ENCODE results near the gene ITFG2.

DNA sequence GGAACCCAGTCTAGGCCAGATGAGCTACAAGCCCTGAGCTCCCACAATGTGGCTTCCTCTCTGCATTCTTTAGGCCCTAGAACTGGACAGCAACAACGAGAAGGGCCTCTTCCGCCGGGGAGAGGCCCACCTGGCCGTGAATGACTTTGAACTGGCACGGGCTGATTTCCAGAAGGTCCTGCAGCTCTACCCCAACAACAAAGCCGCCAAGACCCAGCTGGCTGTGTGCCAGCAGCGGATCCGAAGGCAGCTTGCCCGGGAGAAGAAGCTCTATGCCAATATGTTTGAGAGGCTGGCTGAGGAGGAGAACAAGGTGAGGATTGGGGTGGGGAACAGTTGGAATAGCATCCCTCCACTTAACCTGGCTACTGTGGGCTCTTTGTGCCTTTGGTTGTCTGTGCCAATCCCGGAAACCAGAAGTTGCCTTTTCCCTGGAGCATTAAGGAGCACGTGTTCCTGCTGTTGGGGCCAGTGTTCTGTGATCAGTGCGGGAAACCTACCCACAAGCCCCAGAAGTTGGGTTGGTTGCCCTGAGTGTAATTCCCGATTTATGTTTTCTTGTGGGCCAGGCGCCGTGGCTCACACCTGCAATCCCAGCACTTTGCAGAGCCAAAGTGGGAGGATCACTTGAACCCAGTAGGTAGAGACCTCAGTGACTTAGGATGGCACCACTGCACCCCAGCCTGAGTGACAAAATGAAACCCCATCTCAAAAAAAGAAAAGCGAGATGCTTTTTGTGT lies 11.3 kb upstream of the ITFG2 start:
- TF ChIP-seq, protein P1, sequence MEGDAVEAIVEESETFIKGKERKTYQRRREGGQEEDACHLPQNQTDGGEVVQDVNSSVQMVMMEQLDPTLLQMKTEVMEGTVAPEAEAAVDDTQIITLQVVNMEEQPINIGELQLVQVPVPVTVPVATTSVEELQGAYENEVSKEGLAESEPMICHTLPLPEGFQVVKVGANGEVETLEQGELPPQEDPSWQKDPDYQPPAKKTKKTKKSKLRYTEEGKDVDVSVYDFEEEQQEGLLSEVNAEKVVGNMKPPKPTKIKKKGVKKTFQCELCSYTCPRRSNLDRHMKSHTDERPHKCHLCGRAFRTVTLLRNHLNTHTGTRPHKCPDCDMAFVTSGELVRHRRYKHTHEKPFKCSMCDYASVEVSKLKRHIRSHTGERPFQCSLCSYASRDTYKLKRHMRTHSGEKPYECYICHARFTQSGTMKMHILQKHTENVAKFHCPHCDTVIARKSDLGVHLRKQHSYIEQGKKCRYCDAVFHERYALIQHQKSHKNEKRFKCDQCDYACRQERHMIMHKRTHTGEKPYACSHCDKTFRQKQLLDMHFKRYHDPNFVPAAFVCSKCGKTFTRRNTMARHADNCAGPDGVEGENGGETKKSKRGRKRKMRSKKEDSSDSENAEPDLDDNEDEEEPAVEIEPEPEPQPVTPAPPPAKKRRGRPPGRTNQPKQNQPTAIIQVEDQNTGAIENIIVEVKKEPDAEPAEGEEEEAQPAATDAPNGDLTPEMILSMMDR (CRISPR knock-in tag; IDR thresholded peaks at IDR 0.05), result no peak
- TF ChIP-seq, protein P2, sequence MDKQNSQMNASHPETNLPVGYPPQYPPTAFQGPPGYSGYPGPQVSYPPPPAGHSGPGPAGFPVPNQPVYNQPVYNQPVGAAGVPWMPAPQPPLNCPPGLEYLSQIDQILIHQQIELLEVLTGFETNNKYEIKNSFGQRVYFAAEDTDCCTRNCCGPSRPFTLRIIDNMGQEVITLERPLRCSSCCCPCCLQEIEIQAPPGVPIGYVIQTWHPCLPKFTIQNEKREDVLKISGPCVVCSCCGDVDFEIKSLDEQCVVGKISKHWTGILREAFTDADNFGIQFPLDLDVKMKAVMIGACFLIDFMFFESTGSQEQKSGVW (CRISPR knock-in tag; IDR thresholded peaks at IDR 0.05; ENCODE audit: borderline replicate concordance), result no peak
- TF ChIP-seq TP53 (CRISPR knock-in tag; conservative IDR thresholded peaks at IDR 0.05) (no peak), SUZ12 (IDR thresholded peaks at IDR 0.05; ENCODE audit: low read depth, low read length) (no peak), EZH2 (conservative IDR thresholded peaks at IDR 0.05; ENCODE audit: low read depth, low read length) (no peak), SRF (IDR thresholded peaks at IDR 0.05; ENCODE audit: low read depth, low read length) (no peak), CREM (IDR thresholded peaks at IDR 0.05) (no peak), CREM (CRISPR knock-in tag; IDR thresholded peaks at IDR 0.05) (no peak), ATF1 (CRISPR knock-in tag; IDR thresholded peaks at IDR 0.05) (no peak)
- TF ChIP-seq, protein P3, sequence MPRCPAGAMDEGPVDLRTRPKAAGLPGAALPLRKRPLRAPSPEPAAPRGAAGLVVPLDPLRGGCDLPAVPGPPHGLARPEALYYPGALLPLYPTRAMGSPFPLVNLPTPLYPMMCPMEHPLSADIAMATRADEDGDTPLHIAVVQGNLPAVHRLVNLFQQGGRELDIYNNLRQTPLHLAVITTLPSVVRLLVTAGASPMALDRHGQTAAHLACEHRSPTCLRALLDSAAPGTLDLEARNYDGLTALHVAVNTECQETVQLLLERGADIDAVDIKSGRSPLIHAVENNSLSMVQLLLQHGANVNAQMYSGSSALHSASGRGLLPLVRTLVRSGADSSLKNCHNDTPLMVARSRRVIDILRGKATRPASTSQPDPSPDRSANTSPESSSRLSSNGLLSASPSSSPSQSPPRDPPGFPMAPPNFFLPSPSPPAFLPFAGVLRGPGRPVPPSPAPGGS (CRISPR knock-in tag; IDR thresholded peaks at IDR 0.05), result no peak
- TF ChIP-seq, protein P4, sequence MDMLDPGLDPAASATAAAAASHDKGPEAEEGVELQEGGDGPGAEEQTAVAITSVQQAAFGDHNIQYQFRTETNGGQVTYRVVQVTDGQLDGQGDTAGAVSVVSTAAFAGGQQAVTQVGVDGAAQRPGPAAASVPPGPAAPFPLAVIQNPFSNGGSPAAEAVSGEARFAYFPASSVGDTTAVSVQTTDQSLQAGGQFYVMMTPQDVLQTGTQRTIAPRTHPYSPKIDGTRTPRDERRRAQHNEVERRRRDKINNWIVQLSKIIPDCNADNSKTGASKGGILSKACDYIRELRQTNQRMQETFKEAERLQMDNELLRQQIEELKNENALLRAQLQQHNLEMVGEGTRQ (IDR thresholded peaks at IDR 0.05; ENCODE audit: low read depth, low read length), result no peak
- TF ChIP-seq, protein P4 (CRISPR knock-in tag; IDR thresholded peaks at IDR 0.05; ENCODE audit: borderline replicate concordance), result no peak
